ENCODE results near the gene ARHGAP26.

DNA sequence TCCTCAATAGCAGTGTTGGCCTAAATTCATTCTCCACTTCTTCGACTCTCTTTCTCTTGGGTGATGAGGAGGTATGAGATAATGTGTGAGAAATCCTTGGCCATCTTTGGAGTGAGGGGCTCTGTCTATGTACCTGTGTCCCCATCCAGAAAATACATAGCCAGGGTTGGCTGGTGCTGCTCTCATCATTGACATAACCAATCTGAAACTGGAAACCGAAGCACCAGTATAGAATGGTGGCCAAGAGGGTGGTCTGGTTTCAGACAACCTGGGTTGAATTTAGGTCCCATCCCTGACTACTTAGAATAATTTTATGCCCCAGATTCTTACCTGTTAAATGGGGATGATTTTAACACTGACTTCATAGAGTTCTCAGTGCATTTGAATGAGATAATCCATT is 208.1 kb downstream of the ARHGAP26 start:
- TF ChIP-seq, protein P1, sequence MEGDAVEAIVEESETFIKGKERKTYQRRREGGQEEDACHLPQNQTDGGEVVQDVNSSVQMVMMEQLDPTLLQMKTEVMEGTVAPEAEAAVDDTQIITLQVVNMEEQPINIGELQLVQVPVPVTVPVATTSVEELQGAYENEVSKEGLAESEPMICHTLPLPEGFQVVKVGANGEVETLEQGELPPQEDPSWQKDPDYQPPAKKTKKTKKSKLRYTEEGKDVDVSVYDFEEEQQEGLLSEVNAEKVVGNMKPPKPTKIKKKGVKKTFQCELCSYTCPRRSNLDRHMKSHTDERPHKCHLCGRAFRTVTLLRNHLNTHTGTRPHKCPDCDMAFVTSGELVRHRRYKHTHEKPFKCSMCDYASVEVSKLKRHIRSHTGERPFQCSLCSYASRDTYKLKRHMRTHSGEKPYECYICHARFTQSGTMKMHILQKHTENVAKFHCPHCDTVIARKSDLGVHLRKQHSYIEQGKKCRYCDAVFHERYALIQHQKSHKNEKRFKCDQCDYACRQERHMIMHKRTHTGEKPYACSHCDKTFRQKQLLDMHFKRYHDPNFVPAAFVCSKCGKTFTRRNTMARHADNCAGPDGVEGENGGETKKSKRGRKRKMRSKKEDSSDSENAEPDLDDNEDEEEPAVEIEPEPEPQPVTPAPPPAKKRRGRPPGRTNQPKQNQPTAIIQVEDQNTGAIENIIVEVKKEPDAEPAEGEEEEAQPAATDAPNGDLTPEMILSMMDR (IDR thresholded peaks at IDR 0.05), result no peak
- no peak for TF ChIP-seq EP300 (IDR thresholded peaks at IDR 0.05)
